SU-DHL-6 (cell line): ENCODE data around the gene ATG101.

Source experiments
- CTCF ChIP-seq: fragments of 200-600 bp; sonication (generic); IDR thresholded peaks from one replicate; pipeline ENCODE4 v1.5.1; 2017; ENCODE audit warnings: antibody characterized with exemption, mild to moderate bottlenecking, low read length, moderate library complexity; ENCODE audit not compliant: insufficient read depth, poor library complexity, severe bottlenecking
- EZH2phosphoT487 ChIP-seq: fragments of 200-600 bp; sonication (generic), shearing (Covaris generic); conservative IDR thresholded peaks from 2 replicates; pipeline ENCODE4 v1.6.1; 2018; ENCODE audit warnings: mild to moderate bottlenecking, antibody characterized with exemption, low read length, moderate library complexity, mixed read lengths

DNA sequence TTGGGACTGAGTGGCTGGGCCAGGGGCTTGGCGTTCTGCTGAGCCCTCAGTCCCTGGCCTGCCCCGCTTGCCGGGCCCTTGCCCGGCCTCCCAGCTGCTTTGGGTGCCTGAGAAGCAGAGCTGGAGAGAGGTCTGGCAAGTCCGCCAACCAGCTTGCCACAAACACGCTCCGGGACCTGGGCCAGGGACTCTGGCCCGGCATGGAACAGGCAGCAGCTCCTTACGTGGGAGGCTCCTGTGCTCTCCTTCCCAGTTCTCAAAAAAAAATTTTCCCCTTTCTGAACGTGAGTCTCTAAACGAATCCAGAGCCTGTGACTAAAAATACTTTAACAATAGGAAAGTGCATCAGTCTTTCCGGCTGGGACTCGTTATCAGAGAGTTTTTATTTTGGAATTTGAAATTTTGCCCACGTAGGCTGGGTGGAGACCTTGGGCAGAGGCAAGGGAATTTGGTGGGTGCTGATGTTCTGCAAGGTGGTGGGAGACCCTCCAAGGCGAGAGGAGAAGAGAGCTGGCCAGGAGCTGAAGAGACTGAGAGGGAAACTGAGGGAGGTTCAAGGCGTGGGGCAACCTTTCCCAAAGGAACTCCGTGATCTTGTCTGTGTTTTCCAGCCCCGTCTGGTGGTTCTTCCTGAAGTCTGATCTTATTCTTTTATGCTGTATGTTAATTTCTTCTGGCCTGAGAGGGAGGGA is 25.3 kb upstream of the ATG101 start:
- TF ChIP-seq CTCF (no peak), EZH2phosphoT487 (no peak)
